SK-N-SH (cell line): ENCODE measurements around the gene TMEM213.

Source experiments
- CHD2 ChIP-seq: fragments of 150-350 bp; IDR thresholded peaks from 2 replicates; pipeline ENCODE4 v1.6.1; 2018; ENCODE audit warnings: low read length; ENCODE audit not compliant: partially characterized antibody
- CTCF ChIP-seq: fragments of 200-600 bp; sonication (generic); IDR thresholded peaks from 2 replicates; pipeline ENCODE4 v1.6.1; 2017; ENCODE audit warnings: antibody characterized with exemption, mild to moderate bottlenecking, moderate library complexity
- EP300 ChIP-seq, 2 experiments: IDR thresholded peaks; 2 replicates each; pipeline versions ENCODE4 v1.4.0 to v1.6.1; 2012; ENCODE audit warnings: borderline replicate concordance in 1 of 2, low read depth in 1 of 2, low read length in 1 of 2
- EZH2phosphoT487 ChIP-seq: fragments of 200-600 bp; sonication (generic); IDR thresholded peaks from 2 replicates; pipeline ENCODE4 v1.6.1; 2017; ENCODE audit warnings: low read depth, mixed run types, mild to moderate bottlenecking, antibody characterized with exemption, moderate library complexity, borderline replicate concordance
- MXI1 ChIP-seq: IDR thresholded peaks from 2 replicates; pipeline ENCODE4 v1.6.1; 2012; ENCODE audit warnings: mild to moderate bottlenecking, low read depth, low read length, improper control_type of control experiment
- NFIC ChIP-seq: IDR thresholded peaks from 2 replicates; pipeline ENCODE4 v1.4.0; 2012; ENCODE audit warnings: borderline replicate concordance
- POLR2AphosphoS5 ChIP-seq: IDR thresholded peaks from 2 replicates; pipeline ENCODE4 v1.6.1; 2012; ENCODE audit warnings: low read depth, low read length
- RAD21 ChIP-seq: IDR thresholded peaks from 2 replicates; pipeline ENCODE4 v1.6.1; 2012; ENCODE audit warnings: mild to moderate bottlenecking, low read length
- REST ChIP-seq: IDR thresholded peaks from 2 replicates; pipeline ENCODE4 v1.6.1; 2012; ENCODE audit warnings: mild to moderate bottlenecking, low read depth, low read length, moderate library complexity
- TAF1 ChIP-seq: IDR thresholded peaks from 2 replicates; pipeline ENCODE4 v1.6.1; 2012; ENCODE audit warnings: low read depth, mild to moderate bottlenecking, low read length, moderate library complexity, borderline replicate concordance
- TEAD4 ChIP-seq: IDR thresholded peaks from 2 replicates; pipeline ENCODE4 v1.4.0; 2012; ENCODE audit warnings: mild to moderate bottlenecking, borderline replicate concordance; ENCODE audit not compliant: insufficient read depth
- YY1 ChIP-seq: IDR thresholded peaks from 2 replicates; pipeline ENCODE4 v1.4.0; 2012; ENCODE audit warnings: low read depth, mild to moderate bottlenecking
- ZBTB33 ChIP-seq: IDR thresholded peaks from 2 replicates; pipeline ENCODE4 v1.4.0; 2012; ENCODE audit warnings: low read depth, borderline replicate concordance

- no peak for TF ChIP-seq TAF1
- TF ChIP-seq RAD21 = no peak
- no peak for TF ChIP-seq TEAD4
- TF ChIP-seq YY1 = no peak
- no peak for TF ChIP-seq CTCF
- TF ChIP-seq EZH2phosphoT487 = no peak
- TF ChIP-seq CHD2 = no peak
- TF ChIP-seq POLR2AphosphoS5 = no peak
- TF ChIP-seq MXI1 = no peak
- TF ChIP-seq EP300 (IDR thresholded peaks at IDR 0.05; ENCODE audit: borderline replicate concordance in 1 of 2, low read depth in 1 of 2, low read length in 1 of 2) = no peak
- TF ChIP-seq NFIC = no peak
- TF ChIP-seq ZBTB33 = no peak
- TF ChIP-seq REST = no peak
These were observed 68.6 kb downstream of the TMEM213 start for GRCh38 chr7:138866353-138866752.
